ENCODE results near the gene NNT.
A peak's percentile ranks its signal among the peaks of the same experiment; 100 is the strongest.

- TF ChIP-seq CTCF (conservative IDR thresholded peaks at IDR 0.05; ENCODE audit: low read depth, low read length) (peak; percentile 21; the same call in 1 of the 2 replicates), EZH2 (IDR thresholded peaks at IDR 0.05; ENCODE audit: borderline replicate concordance, low read depth, low read length, poor library complexity, severe bottlenecking) (no peak)
Observed at GRCh38 chr5:43646992-43647391, 44.0 kb downstream of the NNT start.

All from A673 (cell line).